ENCODE results near the gene ANAPC2.

Gene ANAPC2

DNA sequence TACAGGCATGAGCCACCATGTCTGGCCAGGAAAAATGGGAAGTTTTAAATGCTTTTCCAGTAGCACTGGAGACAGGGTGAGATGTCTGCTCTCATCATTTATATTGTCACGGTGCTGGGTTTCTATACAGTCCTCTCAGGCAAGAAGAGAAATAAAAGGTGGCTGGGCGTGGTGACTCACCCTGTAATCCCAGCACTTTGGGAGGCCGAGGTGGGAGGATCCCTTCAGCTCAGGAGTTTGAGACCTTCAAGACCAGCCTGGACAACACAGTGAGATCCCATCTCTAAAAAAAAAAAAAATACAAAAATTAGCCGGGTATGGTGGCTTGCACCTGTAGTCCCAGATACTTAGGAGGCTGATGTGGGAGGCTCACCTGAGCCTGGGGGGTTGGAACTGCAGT, 54.2 kb downstream of the ANAPC2 start:
- no peaks in the 10 kb centered on the region for H3K4me1 ChIP-seq
- peaks cover 11% of the 10 kb centered on the region for H3K27me3 ChIP-seq
- TF ChIP-seq, protein P1, sequence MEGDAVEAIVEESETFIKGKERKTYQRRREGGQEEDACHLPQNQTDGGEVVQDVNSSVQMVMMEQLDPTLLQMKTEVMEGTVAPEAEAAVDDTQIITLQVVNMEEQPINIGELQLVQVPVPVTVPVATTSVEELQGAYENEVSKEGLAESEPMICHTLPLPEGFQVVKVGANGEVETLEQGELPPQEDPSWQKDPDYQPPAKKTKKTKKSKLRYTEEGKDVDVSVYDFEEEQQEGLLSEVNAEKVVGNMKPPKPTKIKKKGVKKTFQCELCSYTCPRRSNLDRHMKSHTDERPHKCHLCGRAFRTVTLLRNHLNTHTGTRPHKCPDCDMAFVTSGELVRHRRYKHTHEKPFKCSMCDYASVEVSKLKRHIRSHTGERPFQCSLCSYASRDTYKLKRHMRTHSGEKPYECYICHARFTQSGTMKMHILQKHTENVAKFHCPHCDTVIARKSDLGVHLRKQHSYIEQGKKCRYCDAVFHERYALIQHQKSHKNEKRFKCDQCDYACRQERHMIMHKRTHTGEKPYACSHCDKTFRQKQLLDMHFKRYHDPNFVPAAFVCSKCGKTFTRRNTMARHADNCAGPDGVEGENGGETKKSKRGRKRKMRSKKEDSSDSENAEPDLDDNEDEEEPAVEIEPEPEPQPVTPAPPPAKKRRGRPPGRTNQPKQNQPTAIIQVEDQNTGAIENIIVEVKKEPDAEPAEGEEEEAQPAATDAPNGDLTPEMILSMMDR (IDR thresholded peaks at IDR 0.05; ENCODE audit: low read depth, low read length) = no peak
- H3K36me3 ChIP-seq = no peaks in the 10 kb centered on the region
- DNase-seq = no peak
- no peaks in the 10 kb centered on the region for H3K9me3 ChIP-seq
- H3K4me3 ChIP-seq (ENCODE audit: low read depth, low read length) = no peak overlapping the region

DNA sequence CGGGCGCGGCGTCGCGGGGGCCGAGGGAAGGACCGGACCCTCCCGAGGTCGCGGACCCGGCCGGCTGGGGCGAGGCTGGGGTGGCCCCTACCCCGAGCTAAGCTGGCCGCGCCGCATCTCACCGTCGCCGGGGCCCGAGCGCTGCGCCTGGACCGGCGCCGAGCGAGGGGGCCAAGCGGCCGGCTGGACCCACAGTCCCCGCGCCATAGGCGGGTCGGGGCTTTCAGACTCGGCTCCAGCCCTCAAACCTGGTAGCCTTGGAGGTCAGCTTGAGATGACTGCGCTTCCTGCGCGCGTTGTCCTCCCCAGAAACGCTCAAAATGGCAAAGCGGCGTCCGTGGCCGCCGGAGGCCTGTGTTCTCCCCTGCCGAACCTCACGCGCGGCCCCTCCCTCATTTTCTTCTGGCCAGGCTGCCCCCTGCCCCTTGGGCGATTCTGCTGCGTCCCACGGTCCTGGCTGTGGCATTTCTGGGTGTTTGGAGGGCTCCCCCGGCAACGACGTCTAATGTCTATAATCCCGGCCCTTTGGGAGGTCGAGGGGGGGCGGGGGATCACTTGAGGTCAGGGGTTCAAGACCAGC, 58.1 kb downstream of the ANAPC2 start:
- no peaks in the 10 kb centered on the region for H3K4me1 ChIP-seq
- no peaks in the 10 kb centered on the region for H3K36me3 ChIP-seq
- no peaks in the 10 kb centered on the region for H3K27me3 ChIP-seq
- peak overlapping the region; percentile 70 for H3K4me3 ChIP-seq (ENCODE audit: low read depth, low read length)
- peak; percentile 32 for DNase-seq
- no peaks in the 10 kb centered on the region for H3K9me3 ChIP-seq
- TF ChIP-seq, protein P1 (IDR thresholded peaks at IDR 0.05; ENCODE audit: low read depth, low read length) = no peak

DNA sequence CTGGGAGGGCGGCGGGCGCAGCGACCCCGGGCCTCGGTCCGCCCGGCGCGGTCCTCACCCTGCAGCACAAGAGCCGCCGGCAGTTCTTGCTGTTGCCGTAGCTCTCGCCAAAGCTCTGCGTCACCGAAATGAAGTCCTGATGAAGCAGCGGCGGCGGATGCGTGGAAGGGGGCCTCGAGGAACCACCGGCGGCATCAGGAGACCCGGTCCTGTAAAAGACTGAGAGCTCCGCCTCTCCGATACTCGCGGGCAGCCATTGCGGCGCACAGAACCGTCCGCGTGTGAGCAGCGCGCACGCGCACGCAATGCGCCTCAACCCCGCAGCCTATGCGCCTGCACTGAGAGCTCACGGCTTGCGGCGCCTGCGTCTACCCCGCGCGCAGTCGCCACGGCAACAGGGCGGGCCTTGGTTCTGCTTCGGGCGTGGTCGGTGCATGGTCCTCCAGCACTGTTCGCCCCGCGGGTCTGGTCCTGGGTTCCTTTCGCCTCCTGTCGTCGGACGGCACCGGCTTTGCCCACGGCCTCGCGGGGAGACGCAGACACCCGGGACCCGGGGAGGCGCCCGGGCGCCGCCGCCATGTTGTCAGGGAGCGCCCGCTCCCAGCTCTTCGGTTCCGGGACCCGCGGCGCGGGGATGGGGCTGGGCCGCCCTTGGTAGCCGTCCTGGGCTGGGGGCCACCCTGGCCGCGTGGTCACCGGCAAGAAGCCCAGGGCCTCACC, 58.7 kb downstream of the ANAPC2 start:
- peak; percentile 95 for DNase-seq
- Histone ChIP-seq H3K36me3 (no peaks in the 10 kb centered on the region), H3K4me3 (ENCODE audit: low read depth, low read length) (peak overlapping the region; percentile 70), H3K27me3 (no peaks in the 10 kb centered on the region), H3K4me1 (no peaks in the 10 kb centered on the region), H3K9me3 (no peaks in the 10 kb centered on the region)
- TF ChIP-seq, protein P1 (IDR thresholded peaks at IDR 0.05; ENCODE audit: low read depth, low read length) = no peak

DNA sequence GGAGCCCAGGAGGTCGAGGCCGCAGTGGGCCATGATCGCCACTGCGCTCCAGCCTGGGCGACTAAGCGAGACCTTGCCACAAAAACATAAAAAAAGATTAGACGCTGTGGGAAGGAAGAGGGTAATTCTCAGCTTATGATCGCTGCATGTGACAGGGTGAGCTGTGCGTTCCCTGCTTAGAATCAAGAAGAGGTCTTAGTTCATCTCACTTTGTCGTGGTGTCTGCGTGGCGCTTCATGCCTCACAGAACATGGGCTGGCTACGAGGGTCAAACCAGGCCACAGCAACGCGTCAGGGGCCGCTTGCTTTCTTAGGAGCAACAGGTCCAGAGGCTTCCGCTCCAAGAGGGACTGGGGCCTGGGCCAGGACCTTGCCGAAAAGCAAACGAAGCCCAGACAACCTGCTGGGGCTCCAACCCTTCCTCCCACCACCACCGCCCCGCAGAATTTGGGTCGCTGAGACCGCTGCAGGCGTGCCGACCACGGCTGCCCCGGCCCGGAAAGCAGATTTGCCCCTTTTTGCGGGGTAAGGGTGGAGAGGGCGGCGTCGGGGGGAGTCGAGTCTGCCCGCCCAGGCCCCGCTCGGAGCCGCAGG, 59.4 kb downstream of the ANAPC2 start:
- Histone ChIP-seq H3K4me3 (ENCODE audit: low read depth, low read length) (peak overlapping the region; percentile 70), H3K4me1 (no peaks in the 10 kb centered on the region), H3K27me3 (no peaks in the 10 kb centered on the region), H3K9me3 (no peaks in the 10 kb centered on the region), H3K36me3 (no peaks in the 10 kb centered on the region)
- peak; percentile 61 for DNase-seq
- TF ChIP-seq, protein P1 (IDR thresholded peaks at IDR 0.05; ENCODE audit: low read depth, low read length) = no peak

DNA sequence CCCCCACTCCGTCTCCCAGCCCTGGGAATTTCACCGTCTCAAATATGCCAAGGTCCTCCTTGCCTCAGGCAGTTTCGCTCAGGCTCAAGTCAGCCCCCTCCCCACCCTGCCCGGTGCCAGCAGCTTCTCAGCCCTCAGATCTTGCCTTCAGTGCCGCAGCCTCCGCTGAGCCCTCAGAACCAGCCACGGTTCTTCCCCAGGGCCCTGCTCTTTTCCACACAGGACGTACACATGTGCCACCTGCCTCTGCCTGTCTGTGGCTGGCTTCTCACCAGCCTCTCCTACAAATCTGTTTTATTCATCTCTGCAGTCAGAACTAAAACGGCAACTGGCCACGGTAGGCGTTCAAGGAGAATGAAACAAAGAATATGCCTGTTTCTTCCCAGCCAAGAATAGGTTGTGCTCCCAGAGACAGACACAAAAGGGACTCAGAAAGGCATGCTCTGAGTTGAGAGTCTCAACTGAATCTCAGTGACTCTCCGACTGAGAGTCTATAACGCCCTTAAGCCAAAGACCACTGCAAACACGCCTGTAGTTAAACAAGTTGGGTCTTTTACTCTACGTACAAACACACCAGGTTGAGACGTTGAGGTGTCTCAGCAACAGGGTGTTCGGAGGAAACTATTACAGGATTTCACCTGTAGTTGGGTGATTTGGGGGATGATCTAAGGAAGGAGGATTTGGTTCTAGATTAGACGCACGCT, 60.0 kb downstream of the ANAPC2 start:
- Histone ChIP-seq H3K4me3 (ENCODE audit: low read depth, low read length) (peak overlapping the region; percentile 70), H3K9me3 (no peaks in the 10 kb centered on the region), H3K27me3 (no peaks in the 10 kb centered on the region), H3K36me3 (no peaks in the 10 kb centered on the region), H3K4me1 (no peaks in the 10 kb centered on the region)
- no peak for DNase-seq
- TF ChIP-seq, protein P1 (IDR thresholded peaks at IDR 0.05; ENCODE audit: low read depth, low read length) = no peak
